GM21381 (cell line): ENCODE measurements around the gene NOC2L.

Experiments
- ATAC-seq: cut with Tn5 transposase; IDR thresholded peaks from one replicate; pipeline ENCODE4 v1.9.1; 2021; ENCODE audit warnings: mild to moderate bottlenecking, moderate library complexity; ENCODE audit not compliant: unreplicated experiment

NOC2L gene

DNA sequence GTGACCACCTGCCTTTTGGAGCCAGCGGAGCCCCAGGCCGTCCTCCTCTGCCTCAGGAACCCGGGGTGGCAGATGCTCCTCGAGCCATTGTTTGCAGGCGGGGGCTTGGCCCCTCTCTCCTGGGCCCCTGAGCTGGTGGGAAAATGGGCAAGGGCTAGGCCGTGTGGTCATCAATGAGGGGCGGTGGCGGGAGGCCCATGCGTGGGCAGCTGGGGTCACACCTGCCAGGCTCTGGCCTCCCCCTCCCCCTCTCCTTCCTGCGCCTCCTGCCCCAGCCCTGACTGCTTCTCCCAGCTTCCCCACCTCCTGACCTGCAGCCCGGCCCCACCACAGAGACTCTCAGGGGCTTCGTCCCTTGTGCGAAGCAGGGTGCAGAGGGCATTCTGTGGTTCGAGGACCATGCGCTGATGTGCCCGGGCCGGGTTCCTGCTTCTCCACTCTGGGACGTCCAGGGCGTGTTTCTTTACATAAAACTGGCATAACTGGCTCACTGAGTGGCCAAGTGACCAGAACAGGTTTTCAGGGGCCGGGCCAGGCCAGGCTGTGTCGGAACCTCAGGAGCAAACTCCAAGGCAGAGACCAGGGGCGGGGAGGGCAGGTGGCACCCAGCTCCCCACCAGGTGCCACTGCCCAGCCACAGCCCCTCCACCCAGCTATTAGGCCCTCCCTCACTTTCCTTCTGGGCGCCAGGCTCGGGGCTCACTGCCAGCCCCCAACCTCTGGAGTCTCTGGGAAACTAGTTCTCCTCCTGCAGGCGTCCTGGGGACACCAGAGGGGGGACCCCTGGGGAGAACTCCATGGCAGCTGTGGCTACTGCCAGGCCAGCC lies 26.1 kb downstream of the NOC2L start:
- ATAC-seq, result no peak

DNA sequence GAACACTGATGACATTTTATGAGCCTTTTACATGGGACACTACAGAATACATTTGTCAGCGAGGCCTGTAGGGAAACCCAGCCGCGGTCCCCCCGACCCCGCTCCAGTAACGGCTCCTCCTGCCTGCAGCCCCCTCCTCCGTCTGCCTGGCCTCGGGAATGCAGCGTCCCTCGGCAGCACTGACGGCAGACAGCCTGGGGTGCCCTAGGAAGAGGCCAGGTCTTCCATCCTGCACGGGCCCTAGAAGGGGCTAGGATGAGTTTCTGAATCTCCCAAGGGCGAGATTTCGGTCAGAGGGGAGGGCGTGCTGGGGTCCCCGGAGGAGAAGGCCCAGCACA lies 26.9 kb downstream of the NOC2L start:
- ATAC-seq, result no peak

DNA sequence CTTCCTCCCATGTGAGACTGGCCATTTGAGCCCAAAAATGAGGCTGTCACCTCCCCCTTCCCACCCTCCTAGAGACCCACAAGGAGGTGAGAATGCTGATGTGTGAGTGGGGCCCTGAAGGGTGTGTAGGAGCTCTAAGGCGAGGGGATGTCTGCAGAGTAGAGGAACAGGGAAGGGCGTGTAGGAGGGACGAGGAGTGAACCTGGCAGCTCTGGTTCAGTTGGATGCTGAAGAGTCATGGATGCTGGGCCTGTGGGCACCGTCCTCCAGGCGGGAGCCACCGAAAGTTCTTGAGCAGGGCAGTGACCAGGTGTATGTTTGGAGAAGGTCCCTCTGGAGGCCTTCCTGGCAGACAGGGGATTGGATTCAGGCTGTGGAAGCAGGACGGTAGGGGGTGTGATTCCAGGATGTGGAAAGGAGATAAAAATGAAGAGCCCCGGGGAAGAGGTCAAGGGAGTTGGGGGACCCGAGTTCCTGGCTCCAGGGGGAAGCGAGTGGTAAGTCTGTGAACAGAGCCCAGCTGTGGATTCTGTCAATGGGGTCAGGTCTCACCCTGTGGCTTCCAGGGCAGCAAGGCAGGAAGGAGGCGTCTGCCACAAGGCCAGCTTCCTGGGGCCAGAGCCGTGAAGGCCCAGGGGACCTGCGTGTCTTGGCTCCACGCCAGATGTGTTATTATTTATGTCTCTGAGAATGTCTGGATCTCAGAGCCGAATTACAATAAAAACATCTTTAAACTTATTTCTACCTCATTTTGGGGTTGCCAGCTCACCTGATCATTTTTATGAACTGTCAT lies 27.5 kb downstream of the NOC2L start:
- no peak for ATAC-seq

GRCh38 chr1:930633-931138 lies 28.4 kb downstream of the NOC2L start:
- ATAC-seq, result no peak

DNA sequence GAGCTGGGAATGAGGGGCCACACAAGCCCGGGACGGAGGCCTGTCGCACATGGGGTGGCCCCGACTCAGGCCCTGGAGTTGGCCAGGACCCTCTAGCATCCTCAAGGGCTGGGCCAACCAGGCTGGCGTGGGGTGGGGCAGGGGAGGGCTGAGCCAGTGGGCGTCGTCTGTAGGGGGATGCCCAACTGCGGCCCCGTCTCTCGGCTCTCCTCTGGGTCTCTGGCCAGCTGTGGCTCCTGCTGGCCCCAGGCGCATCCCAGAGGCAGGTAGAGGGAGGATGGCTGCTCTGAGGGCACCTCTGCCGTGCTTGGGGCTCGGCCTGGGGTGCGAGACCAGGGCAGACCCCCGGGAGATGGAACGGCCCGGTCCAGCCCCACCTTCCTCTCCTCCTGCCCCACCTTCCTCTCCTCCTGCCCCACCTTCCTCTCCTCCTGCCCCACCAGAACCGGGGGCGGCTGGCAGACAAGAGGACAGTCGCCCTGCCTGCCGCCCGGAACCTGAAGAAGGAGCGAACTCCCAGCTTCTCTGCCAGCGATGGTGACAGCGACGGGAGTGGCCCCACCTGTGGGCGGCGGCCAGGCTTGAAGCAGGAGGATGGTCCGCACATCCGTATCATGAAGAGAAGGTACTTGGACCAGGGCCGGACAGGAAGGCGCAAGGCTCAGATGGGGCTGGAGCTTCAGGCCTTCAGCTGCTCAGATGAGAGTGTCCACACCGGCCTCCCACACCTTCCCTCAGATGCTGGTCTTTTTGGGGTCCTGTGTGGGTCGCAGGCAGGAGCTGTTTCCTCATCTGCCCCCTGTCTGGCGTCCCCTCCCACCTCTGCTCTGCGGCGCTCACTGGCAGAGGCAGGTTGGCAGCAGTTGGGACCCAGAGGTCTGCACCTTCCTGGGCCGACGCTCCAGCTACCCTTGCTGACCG lies 29.1 kb downstream of the NOC2L start:
- ATAC-seq, result no peak

DNA sequence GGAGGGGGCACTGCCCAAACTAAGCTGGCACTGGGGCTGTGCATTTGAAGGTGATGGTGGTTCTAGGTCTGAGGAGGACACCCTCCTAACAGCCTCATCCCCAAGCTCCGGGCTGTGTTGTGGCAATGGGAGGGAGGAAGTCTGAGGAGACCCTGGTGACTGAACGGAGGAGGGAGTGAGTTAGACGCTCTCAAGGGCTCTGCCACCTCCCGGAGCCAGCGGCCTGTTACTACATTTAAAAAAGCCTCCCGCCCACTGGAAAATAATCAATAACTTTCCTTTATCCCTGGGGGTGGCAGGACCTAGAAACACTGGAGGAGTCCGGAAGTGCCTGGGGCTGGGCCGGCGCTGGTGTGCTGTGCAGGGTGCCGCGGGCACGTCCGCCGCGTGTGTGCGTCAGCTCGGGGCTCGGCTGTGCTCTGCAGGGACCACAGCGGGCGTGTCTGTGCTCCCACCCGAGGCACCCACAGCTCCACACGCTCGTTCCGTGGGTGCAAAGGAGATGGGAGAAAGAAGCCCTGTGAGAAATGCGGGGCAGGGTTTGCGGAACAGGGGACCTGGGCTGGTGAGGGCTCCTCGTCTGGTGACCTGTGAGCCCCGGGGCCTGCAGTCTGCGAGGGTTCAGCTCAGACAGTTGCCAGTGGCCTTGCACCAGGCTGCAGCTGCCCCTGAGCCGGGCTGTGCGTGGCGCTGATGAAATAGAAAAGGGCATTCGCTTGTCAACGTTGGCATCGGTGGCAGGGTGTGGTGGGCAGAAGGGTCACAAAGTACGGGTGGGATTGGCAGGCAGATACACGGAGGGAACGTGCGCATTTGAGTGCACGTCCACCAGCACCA lies 30.0 kb downstream of the NOC2L start:
- ATAC-seq, result no peak

DNA sequence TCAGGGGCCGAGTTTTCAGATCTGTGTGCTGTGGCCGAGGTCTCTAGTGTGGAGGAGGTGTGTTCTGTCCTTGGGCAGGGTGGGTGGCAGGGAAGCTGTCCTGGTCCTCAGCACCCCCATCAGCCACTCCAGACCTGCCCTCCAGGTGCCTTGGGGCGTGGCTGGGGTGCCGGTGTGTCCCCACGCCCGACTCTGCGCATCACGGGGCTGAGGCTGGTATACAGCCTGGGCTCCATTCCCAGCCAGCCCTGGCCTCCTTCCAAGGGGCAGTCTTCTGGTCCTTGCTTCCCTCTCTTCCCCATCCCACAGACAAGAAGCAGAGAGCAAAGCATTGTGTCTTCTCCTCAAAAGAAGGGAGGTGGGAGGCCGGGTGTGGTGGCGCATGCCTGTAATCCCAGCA lies 31.3 kb downstream of the NOC2L start:
- no peak for ATAC-seq

- no peak for ATAC-seq
Observed at GRCh38 chr1:927234-927633, 31.8 kb downstream of the NOC2L start.

GRCh38 chr1:925561-926421 lies 33.3 kb downstream of the NOC2L start:
- no peak for ATAC-seq

DNA sequence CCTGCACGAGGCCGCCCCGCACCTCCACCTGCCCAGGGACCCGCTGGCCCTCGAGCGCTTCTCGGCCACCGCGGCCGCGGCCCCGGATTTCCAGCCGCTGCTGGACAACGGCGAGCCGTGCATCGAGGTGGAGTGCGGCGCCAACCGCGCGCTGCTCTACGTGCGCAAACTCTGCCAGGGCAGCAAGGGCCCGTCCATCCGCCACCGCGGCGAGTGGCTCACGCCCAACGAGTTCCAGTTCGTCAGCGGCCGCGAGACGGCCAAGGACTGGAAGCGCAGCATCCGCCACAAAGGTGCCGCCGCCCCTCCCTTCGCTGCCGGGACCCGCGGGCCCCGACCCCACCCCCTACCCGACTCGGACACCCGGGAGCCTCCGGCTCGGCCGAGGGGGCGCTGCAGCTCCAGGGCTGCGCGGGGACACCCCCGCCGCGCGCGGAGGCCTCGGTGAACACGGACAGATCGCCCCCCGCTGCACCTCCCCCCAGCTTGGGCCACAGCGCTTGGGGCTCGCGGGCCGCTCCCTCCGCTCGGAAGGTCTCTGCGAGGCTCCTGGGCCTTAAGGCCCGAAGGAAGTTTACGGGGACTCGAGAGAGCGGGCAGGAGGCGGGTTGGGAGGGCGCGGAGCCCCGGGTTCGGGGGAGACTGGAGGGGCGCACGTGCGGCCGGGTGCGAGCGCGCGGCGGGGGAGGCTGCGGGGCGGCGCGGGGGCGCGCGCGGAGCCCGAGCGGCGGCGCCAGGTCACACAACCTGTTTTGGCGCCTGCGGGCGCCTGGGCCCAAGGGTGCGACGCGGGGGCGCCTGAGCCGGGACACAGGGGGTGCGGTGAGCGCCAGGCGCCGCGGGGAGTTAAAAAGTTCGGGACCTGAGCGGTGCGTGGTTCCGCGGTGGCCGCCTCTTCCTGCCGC lies 34.1 kb downstream of the NOC2L start:
- ATAC-seq, result no peak

GRCh38 chr1:923991-924655 lies 34.9 kb downstream of the NOC2L start:
- no peak for ATAC-seq

- ATAC-seq, result no peak
Observed at GRCh38 chr1:923131-923990, 35.7 kb downstream of the NOC2L start, which contains the start of gene SAMD11. Gene SAMD11, plus strand, starts transcription at chr1:923923. Its CDS starts 509 bp downstream, at chr1:924432.

DNA sequence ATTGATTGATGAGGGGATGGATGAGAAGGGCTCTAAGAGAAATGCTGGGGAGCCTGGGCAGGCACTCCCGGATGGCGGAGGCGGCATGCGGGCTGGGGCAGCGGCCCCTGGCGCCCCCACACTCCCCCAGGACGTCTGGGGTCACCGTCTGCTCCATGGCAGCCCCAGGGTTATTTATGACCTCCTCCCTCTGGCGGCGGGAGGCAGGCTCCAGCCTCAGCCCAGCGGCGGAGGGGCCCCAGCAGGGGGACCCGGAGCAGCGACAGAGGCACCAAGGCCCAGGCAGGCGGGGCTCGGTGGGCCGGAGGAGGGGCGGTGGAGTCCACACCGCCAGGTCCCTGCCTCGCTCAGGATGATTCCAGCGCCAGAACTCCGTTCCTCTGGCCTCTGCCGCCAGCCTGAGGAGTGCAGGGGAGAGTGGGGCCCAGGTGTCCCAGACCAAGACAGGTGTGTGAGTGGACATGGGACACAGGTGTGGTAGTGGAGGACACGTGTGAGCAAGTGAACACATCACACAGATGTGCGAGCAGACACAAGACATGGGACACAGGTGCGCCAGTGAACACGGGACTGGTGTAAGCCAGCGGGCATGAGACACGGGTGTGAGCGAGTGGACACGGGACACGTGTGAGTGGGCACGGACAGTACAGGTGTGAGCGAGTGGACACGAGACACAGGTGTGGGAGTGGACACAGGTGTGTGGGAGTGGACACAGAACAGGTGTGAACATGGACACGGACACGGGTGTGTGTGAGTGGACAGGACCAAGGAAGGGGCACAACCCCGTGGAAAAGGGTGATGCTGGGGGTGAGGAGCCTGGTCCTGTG lies 37.8 kb downstream of the NOC2L start:
- ATAC-seq, result no peak

GRCh38 chr1:920521-920920 lies 38.5 kb downstream of the NOC2L start:
- no peak for ATAC-seq

DNA sequence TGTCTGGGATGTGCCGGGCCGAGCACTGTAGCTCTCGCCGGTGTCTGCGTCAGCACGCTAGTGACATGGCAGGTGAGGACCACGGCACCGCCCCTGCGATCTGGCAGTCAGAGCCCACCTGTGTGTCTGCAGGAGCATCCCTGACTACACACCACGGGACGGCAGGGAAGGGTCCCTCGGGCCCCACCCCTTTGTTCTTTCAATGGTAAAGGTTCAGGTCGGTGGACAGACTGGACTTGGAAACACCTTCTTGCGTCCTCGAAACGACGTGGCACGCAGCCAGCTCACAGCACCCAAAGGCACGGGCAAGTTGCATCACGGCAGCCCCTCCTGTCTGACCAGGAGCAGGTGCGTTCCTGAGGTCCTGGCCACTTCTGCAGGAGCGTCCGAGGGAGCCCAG lies 39.0 kb downstream of the NOC2L start:
- ATAC-seq, result no peak
